NT2/D1 (cell line): ENCODE data around the gene USP7.

ENCODE experiments used
- DNase-seq: peaks from one replicate; pipeline ENCODE4 v3.0.0-alpha.2; 2011; ENCODE audit warnings: low read depth, low spot score
- H3K27me3 ChIP-seq: 2 replicates; pipeline ENCODE4 v1.6.0; 2011; ENCODE audit warnings: mild to moderate bottlenecking; ENCODE audit not compliant: insufficient read length, insufficient read depth
- H3K36me3 ChIP-seq: 2 replicates; pipeline ENCODE4 v1.6.1; 2011; ENCODE audit warnings: mild to moderate bottlenecking, low read length, mixed read lengths; ENCODE audit not compliant: insufficient read depth, insufficient read length
- H3K4me1 ChIP-seq: 2 replicates; pipeline ENCODE4 v1.5.1; 2011; ENCODE audit not compliant: insufficient read depth, insufficient read length
- H3K4me3 ChIP-seq: 2 replicates; pipeline ENCODE4 v1.5.1; 2011; ENCODE audit warnings: low read depth; ENCODE audit not compliant: insufficient read length
- H3K9ac ChIP-seq: 2 replicates; pipeline ENCODE4 v1.6.0; 2011; ENCODE audit warnings: low read depth; ENCODE audit not compliant: insufficient read length
- H3K9me3 ChIP-seq: 2 replicates; pipeline ENCODE4 v1.5.1; 2011; ENCODE audit warnings: mild to moderate bottlenecking, low read length; ENCODE audit not compliant: insufficient read depth
- SUZ12 ChIP-seq: IDR thresholded peaks from 2 replicates; pipeline ENCODE4 v1.6.1; 2011; ENCODE audit not compliant: insufficient read length, insufficient read depth; ENCODE audit errors: extremely low read depth
- YY1 ChIP-seq: IDR thresholded peaks from 2 replicates; pipeline ENCODE4 v1.6.1; 2011; ENCODE audit not compliant: insufficient read length, insufficient read depth
- ZNF274 ChIP-seq: IDR thresholded peaks from 2 replicates; pipeline ENCODE4 v1.6.1; 2011; ENCODE audit warnings: mild to moderate bottlenecking, low read depth, low read length

USP7 gene

GRCh38 chr16:8943001-8943763, 20.5 kb downstream of the USP7 start:
- Histone ChIP-seq H3K4me1 (peaks cover 10% of the 10 kb centered on the region), H3K36me3 (peaks cover 3% of the 10 kb centered on the region), H3K9me3 (no peaks in the 10 kb centered on the region), H3K4me3 (no peak overlapping the region), H3K27me3 (no peaks in the 10 kb centered on the region), H3K9ac (no peak overlapping the region)
- no peak for TF ChIP-seq SUZ12
- no peak for TF ChIP-seq ZNF274
- no peak for TF ChIP-seq YY1
- no peak for DNase-seq

GRCh38 chr16:8941718-8942344, 21.9 kb downstream of the USP7 start:
- Histone ChIP-seq H3K9ac (no peak overlapping the region), H3K9me3 (no peaks in the 10 kb centered on the region), H3K36me3 (peaks cover 3% of the 10 kb centered on the region), H3K4me1 (peaks cover 8% of the 10 kb centered on the region), H3K27me3 (no peaks in the 10 kb centered on the region), H3K4me3 (no peak overlapping the region)
- DNase-seq: no peak
- TF ChIP-seq YY1: no peak
- no peak for TF ChIP-seq SUZ12
- TF ChIP-seq ZNF274: no peak

- Histone ChIP-seq H3K36me3 (peaks cover 3% of the 10 kb centered on the region), H3K27me3 (no peaks in the 10 kb centered on the region), H3K4me3 (no peak overlapping the region), H3K4me1 (peaks cover 10% of the 10 kb centered on the region), H3K9me3 (no peaks in the 10 kb centered on the region), H3K9ac (no peak overlapping the region)
- TF ChIP-seq SUZ12 (no peak), ZNF274 (no peak)
- no peak for DNase-seq
Measured at GRCh38 chr16:8937803-8938202, 25.9 kb downstream of the USP7 start.

GRCh38 chr16:8936421-8936820, 27.3 kb downstream of the USP7 start:
- DNase-seq: peak; percentile 63
- Histone ChIP-seq H3K27me3 (no peaks in the 10 kb centered on the region), H3K4me1 (peaks cover 4% of the 10 kb centered on the region), H3K4me3 (no peak overlapping the region), H3K36me3 (peaks cover 3% of the 10 kb centered on the region), H3K9me3 (no peaks in the 10 kb centered on the region), H3K9ac (no peak overlapping the region)
- TF ChIP-seq ZNF274 (no peak), YY1 (no peak), SUZ12 (no peak)

- DNase-seq: no peak
- H3K27me3 ChIP-seq: no peaks in the 10 kb centered on the region
- no peak overlapping the region for H3K4me3 ChIP-seq
- TF ChIP-seq ZNF274: no peak
- TF ChIP-seq YY1: no peak
- no peak for TF ChIP-seq SUZ12
- peaks cover 4% of the 10 kb centered on the region for H3K4me1 ChIP-seq
- peaks cover 3% of the 10 kb centered on the region for H3K36me3 ChIP-seq
- no peaks in the 10 kb centered on the region for H3K9me3 ChIP-seq
- no peak overlapping the region for H3K9ac ChIP-seq
Measured at GRCh38 chr16:8935989-8936388, 27.7 kb downstream of the USP7 start.

- no peak overlapping the region for H3K9ac ChIP-seq
- H3K27me3 ChIP-seq: no peaks in the 10 kb centered on the region
- H3K4me3 ChIP-seq: no peak overlapping the region
- H3K9me3 ChIP-seq: no peaks in the 10 kb centered on the region
- peaks cover 7% of the 10 kb centered on the region for H3K36me3 ChIP-seq
- TF ChIP-seq ZNF274: no peak
- DNase-seq: no peak
- peaks cover 4% of the 10 kb centered on the region for H3K4me1 ChIP-seq
Measured at GRCh38 chr16:8934601-8935000, 29.1 kb downstream of the USP7 start.

GRCh38 chr16:8931859-8932258, 31.8 kb downstream of the USP7 start:
- Histone ChIP-seq H3K27me3 (no peaks in the 10 kb centered on the region), H3K9me3 (no peaks in the 10 kb centered on the region), H3K4me3 (no peak overlapping the region), H3K36me3 (peaks cover 31% of the 10 kb centered on the region), H3K4me1 (peaks cover 4% of the 10 kb centered on the region), H3K9ac (no peak overlapping the region)
- DNase-seq: peak; percentile 68
- no peak for TF ChIP-seq YY1
- no peak for TF ChIP-seq ZNF274
